HepG2 (cell line): Measurements from ENCODE around the gene DOK4.

Experiments
- ATF1 ChIP-seq: IDR thresholded peaks from 2 replicates; pipeline ENCODE4 v1.6.1; 2016; ENCODE audit warnings: mild to moderate bottlenecking, control low read depth
- BRCA1 ChIP-seq: sonication (generic); formaldehyde crosslinking; IDR thresholded peaks from 2 replicates; pipeline ENCODE4 v1.4.0; 2020; ENCODE audit warnings: missing genetic modification reagents
- CTCF ChIP-seq: sonication (generic); formaldehyde crosslinking; IDR thresholded peaks from 2 replicates; pipeline ENCODE4 v1.5.0; 2020; ENCODE audit warnings: mild to moderate bottlenecking, missing genetic modification reagents, moderate library complexity
- GMEB1 ChIP-seq: sonication (generic); formaldehyde crosslinking; IDR thresholded peaks from 2 replicates; pipeline ENCODE4 v1.5.1; 2020; ENCODE audit warnings: missing genetic modification reagents, mild to moderate bottlenecking, borderline replicate concordance
- HDAC6 ChIP-seq: fragments of 200-600 bp; sonication (generic); IDR thresholded peaks from 2 replicates; pipeline ENCODE4 v1.7.0; 2017; ENCODE audit warnings: mild to moderate bottlenecking, antibody characterized with exemption, low read length, low read depth
- IRF1 ChIP-seq: sonication (generic); formaldehyde crosslinking; IDR thresholded peaks from 2 replicates; pipeline ENCODE4 v1.4.0; 2020; ENCODE audit warnings: low read depth, mild to moderate bottlenecking, missing genetic modification reagents

GRCh38 chr16:57516773-57517172 lies 30.5 kb upstream of the DOK4 start:
- no peak for TF ChIP-seq HDAC6
- TF ChIP-seq GMEB1 (CRISPR knock-in tag), result no peak
- TF ChIP-seq BRCA1, result no peak
- TF ChIP-seq CTCF (CRISPR knock-in tag), result no peak
- TF ChIP-seq ATF1 (CRISPR knock-in tag), result no peak
- TF ChIP-seq IRF1 (CRISPR knock-in tag), result no peak
